Osteoblast (primary cell): ENCODE results near the gene ATP9A. TPM values are rescaled to one million over a fixed set of nuclear protein-coding genes. Genes with fewer than 3 reads are reported as not detected.

ENCODE experiments used
- DNase-seq: peaks from one replicate; pipeline ENCODE4 v3.0.0; 2011; ENCODE audit warnings: low spot score, mixed read lengths; ENCODE audit not compliant: insufficient read length; ENCODE audit errors: missing footprints
- H2AFZ ChIP-seq: 2 replicates; pipeline ENCODE4 v1.6.0; 2011; ENCODE audit warnings: mild to moderate bottlenecking, low read length
- H3K27ac ChIP-seq: 2 replicates; pipeline ENCODE4 v1.5.1; 2011; ENCODE audit warnings: mild to moderate bottlenecking, low read depth, low read length, moderate library complexity
- H3K27me3 ChIP-seq: 2 replicates; pipeline ENCODE4 v1.6.0; 2012; ENCODE audit warnings: mild to moderate bottlenecking, control low read depth, inconsistent platforms, low read length, moderate library complexity; ENCODE audit not compliant: insufficient read depth
- H3K36me3 ChIP-seq: 2 replicates; pipeline ENCODE4 v1.5.1; 2011; ENCODE audit warnings: mild to moderate bottlenecking, low read length, control low read depth, moderate library complexity; ENCODE audit not compliant: insufficient read depth
- H3K4me1 ChIP-seq: 2 replicates; pipeline ENCODE4 v1.5.1; 2011; ENCODE audit warnings: mild to moderate bottlenecking, low read length, control low read depth, moderate library complexity; ENCODE audit not compliant: insufficient read depth
- H3K4me2 ChIP-seq: 2 replicates; pipeline ENCODE4 v1.6.0; 2011; ENCODE audit warnings: mild to moderate bottlenecking, low read length; ENCODE audit not compliant: insufficient read depth
- H3K4me3 ChIP-seq: fragments of 200-600 bp; sonication (generic); 3 replicates; pipeline ENCODE4 v1.5.1; 2012; ENCODE audit warnings: mild to moderate bottlenecking, low read length, inconsistent platforms; ENCODE audit not compliant: insufficient read depth
- H3K79me2 ChIP-seq: 2 replicates; pipeline ENCODE4 v1.6.0; 2012; ENCODE audit warnings: mild to moderate bottlenecking, low read length, control low read depth, inconsistent platforms; ENCODE audit not compliant: insufficient read depth
- H3K9me3 ChIP-seq: 2 replicates; pipeline ENCODE4 v1.5.1; 2011; ENCODE audit warnings: low read depth, low read length, control low read depth
- H4K20me1 ChIP-seq: 2 replicates; pipeline ENCODE4 v1.6.0; 2012; ENCODE audit warnings: mild to moderate bottlenecking, low read length, control low read depth; ENCODE audit not compliant: insufficient read depth
- CTCF ChIP-seq: IDR thresholded peaks from 2 replicates; pipeline ENCODE4 v1.5.1; 2011; ENCODE audit warnings: mild to moderate bottlenecking, low read depth, low read length, moderate library complexity; ENCODE audit errors: extremely low read depth
- total RNA-seq: library from RNA; depleted of rRNA; stranded (reverse); fragments of >200 nt; gene quantifications from 2 replicates; pipeline ENCODE4 v1.2.3, GENCODE V29; 2012

Gene ATP9A
- total RNA-seq, 1 donor: 48.9 TPM

DNA sequence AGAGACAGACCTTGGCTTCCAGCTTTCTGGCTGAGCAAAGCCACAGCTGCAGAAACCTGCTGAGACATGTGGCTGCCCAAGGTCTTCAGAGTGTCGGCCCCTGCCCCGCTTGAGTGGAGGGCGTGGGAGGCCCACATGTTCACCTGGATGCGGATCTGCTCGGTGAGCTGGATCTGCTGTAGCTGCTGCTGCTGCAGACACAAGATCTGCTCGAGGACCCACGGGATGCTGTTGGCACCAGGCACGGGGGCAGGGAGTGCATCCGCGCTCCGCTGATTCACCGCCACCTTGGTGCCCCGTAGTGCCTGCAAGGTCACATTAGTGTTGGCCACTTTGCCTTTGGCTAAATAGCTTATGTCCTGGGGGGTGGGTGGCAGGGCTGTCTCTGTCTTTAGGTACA, 23.4 kb upstream of the ATP9A start:
- no peak for TF ChIP-seq CTCF
- no peak for DNase-seq
- no peaks in the 10 kb centered on the region for H4K20me1 ChIP-seq

GRCh38 chr20:51790256-51790655, 22.1 kb upstream of the ATP9A start:
- no peaks in the 10 kb centered on the region for H3K79me2 ChIP-seq
- no peaks in the 10 kb centered on the region for H3K27me3 ChIP-seq
- no peak overlapping the region for H3K4me2 ChIP-seq
- no peak for TF ChIP-seq CTCF
- no peaks in the 10 kb centered on the region for H3K9me3 ChIP-seq
- no peak overlapping the region for H2AFZ ChIP-seq
- H4K20me1 ChIP-seq: no peaks in the 10 kb centered on the region
- H3K27ac ChIP-seq: no peak overlapping the region
- no peak for DNase-seq
- no peak overlapping the region for H3K4me3 ChIP-seq
- H3K4me1 ChIP-seq: no peaks in the 10 kb centered on the region
- H3K36me3 ChIP-seq: no peaks in the 10 kb centered on the region

More for the DNA sequence above, 23.4 kb upstream of the ATP9A start:
- Histone ChIP-seq H3K4me1 (no peaks in the 10 kb centered on the region), H3K9me3 (no peaks in the 10 kb centered on the region), H2AFZ (no peak overlapping the region), H3K36me3 (no peaks in the 10 kb centered on the region), H3K27ac (no peak overlapping the region), H3K4me3 (no peak overlapping the region), H3K4me2 (no peak overlapping the region), H3K79me2 (no peaks in the 10 kb centered on the region), H3K27me3 (no peaks in the 10 kb centered on the region)

- H2AFZ ChIP-seq: no peak overlapping the region
- no peak for TF ChIP-seq CTCF
- H3K79me2 ChIP-seq: no peaks in the 10 kb centered on the region
- H4K20me1 ChIP-seq: no peaks in the 10 kb centered on the region
- H3K27ac ChIP-seq: no peak overlapping the region
- H3K4me1 ChIP-seq: no peaks in the 10 kb centered on the region
- DNase-seq: no peak
- no peak overlapping the region for H3K4me2 ChIP-seq
- no peak overlapping the region for H3K4me3 ChIP-seq
- no peaks in the 10 kb centered on the region for H3K36me3 ChIP-seq
- no peaks in the 10 kb centered on the region for H3K9me3 ChIP-seq
- H3K27me3 ChIP-seq: no peaks in the 10 kb centered on the region
Measured at GRCh38 chr20:51789434-51789833, 21.2 kb upstream of the ATP9A start.

DNA sequence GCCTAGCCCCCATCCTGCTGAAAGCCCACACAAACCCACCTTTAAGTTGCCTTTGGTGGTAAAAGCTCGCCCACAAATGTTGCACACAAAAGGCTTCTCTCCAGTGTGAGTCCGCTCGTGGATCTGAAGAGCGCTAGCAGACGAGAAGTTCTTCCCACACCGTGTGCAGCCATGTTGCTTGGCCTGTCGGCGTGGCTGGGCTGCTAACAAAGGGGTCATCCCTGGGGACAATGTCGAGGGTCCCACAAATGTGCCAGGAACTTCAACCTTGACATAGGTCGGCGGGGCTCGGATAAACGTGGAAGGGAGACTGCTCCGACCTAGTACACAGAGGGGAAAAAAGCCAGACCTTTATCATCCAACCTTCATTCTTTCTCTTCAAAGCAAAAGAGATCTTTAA, 20.6 kb upstream of the ATP9A start:
- Histone ChIP-seq H3K79me2 (no peaks in the 10 kb centered on the region), H2AFZ (no peak overlapping the region), H3K4me2 (no peak overlapping the region), H3K4me1 (no peaks in the 10 kb centered on the region), H3K4me3 (no peak overlapping the region), H4K20me1 (no peaks in the 10 kb centered on the region), H3K27ac (no peak overlapping the region), H3K27me3 (no peaks in the 10 kb centered on the region), H3K36me3 (no peaks in the 10 kb centered on the region), H3K9me3 (no peaks in the 10 kb centered on the region)
- TF ChIP-seq CTCF: no peak
- no peak for DNase-seq
